ENCODE results near the gene VSTM2L.

DNA sequence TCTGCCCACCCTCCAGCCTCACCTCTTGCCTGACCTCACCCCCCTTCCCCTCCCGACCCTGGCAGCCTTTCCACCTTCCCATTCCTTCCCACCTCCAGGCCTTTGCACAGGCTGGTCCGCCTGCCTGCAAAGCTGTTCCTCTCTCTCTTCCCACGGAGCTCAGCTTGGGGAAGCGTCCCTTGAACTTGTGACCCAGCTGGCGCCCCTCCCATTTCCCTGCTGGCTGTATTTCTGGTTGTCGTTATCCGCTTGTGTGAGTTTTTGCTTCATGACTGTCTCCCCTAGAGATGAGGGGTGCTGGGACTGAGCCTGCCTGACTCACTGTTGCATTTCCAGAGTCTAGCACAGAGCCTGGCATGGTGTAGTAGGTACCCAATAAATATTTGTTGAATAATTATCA lies 32.5 kb downstream of the VSTM2L start:
- TF ChIP-seq, protein P1, sequence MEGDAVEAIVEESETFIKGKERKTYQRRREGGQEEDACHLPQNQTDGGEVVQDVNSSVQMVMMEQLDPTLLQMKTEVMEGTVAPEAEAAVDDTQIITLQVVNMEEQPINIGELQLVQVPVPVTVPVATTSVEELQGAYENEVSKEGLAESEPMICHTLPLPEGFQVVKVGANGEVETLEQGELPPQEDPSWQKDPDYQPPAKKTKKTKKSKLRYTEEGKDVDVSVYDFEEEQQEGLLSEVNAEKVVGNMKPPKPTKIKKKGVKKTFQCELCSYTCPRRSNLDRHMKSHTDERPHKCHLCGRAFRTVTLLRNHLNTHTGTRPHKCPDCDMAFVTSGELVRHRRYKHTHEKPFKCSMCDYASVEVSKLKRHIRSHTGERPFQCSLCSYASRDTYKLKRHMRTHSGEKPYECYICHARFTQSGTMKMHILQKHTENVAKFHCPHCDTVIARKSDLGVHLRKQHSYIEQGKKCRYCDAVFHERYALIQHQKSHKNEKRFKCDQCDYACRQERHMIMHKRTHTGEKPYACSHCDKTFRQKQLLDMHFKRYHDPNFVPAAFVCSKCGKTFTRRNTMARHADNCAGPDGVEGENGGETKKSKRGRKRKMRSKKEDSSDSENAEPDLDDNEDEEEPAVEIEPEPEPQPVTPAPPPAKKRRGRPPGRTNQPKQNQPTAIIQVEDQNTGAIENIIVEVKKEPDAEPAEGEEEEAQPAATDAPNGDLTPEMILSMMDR (IDR thresholded peaks at IDR 0.05): no peak
- no peak for TF ChIP-seq POLR2A (IDR thresholded peaks at IDR 0.05)
